GM19193 (cell line): ENCODE results near the gene OVCA2.
A peak's percentile ranks its signal among the peaks of the same experiment; 100 is the strongest.

Experiments used
- POLR2A ChIP-seq: IDR thresholded peaks from 4 replicates; pipeline ENCODE4 v1.6.1; 2011; ENCODE audit not compliant: insufficient read depth, insufficient read length; ENCODE audit errors: extremely low read depth

OVCA2 gene

GRCh38 chr17:2040219-2040827 lies 1.5 kb upstream of the OVCA2 start:
- no peak for TF ChIP-seq POLR2A

GRCh38 chr17:2040942-2041560 lies 771 bp upstream of the OVCA2 start:
- no peak for TF ChIP-seq POLR2A

GRCh38 chr17:2042390-2042847 lies 597 bp downstream of the OVCA2 start:
- TF ChIP-seq POLR2A: no peak

GRCh38 chr17:2042933-2043332 lies 1.1 kb downstream of the OVCA2 start:
- no peak for TF ChIP-seq POLR2A

- peak; percentile 21 for TF ChIP-seq POLR2A
Observed at GRCh38 chr17:2043785-2044184, 2.0 kb downstream of the OVCA2 start.

GRCh38 chr17:2044263-2044894 lies 2.6 kb downstream of the OVCA2 start:
- TF ChIP-seq POLR2A: no peak

GRCh38 chr17:2047590-2047989 lies 5.8 kb downstream of the OVCA2 start:
- TF ChIP-seq POLR2A: no peak

GRCh38 chr17:2048805-2049204 lies 7.0 kb downstream of the OVCA2 start:
- no peak for TF ChIP-seq POLR2A

GRCh38 chr17:2049333-2050299 lies 7.8 kb downstream of the OVCA2 start:
- no peak for TF ChIP-seq POLR2A

GRCh38 chr17:2050300-2051060 lies 8.7 kb downstream of the OVCA2 start:
- no peak for TF ChIP-seq POLR2A

GRCh38 chr17:2051061-2051932 lies 9.5 kb downstream of the OVCA2 start:
- no peak for TF ChIP-seq POLR2A

- no peak for TF ChIP-seq POLR2A
Observed at GRCh38 chr17:2051933-2052559, 10.2 kb downstream of the OVCA2 start.
